H1 (cell line): ENCODE data around the gene ZNF213. TPM values are rescaled to one million over a fixed set of nuclear protein-coding genes. Genes with fewer than 3 reads are reported as not detected.

Experiments used
- CTCF ChIA-PET: fragments of 300-600 bp; sonication (Branson Sonifier 250); formaldehyde crosslinking; loops from one replicate; lab custom pipeline; 2021; ENCODE audit not compliant: partially characterized antibody; lab: Charles Lee
- POLR2A ChIA-PET: fragments of 300-600 bp; sonication (Branson Sonifier 250); formaldehyde crosslinking; loops from one replicate; lab custom pipeline; 2021; ENCODE audit warnings: inconsistent platforms; ENCODE audit not compliant: partially characterized antibody; lab: Charles Lee
- DNase-seq, 2 experiments: peaks; one replicate each; pipeline versions ENCODE4 v3.0.0 to v3.0.0-alpha.2; 2010 to 2022; ENCODE audit warnings: low spot score in 2 of 2, low read depth in 1 of 2, mixed read lengths in 1 of 2
- FAIRE-seq: peaks from 2 replicates; lab custom pipeline; 2011; peaks lifted over from hg19 to GRCh38; lab: Jason Lieb, UNC
- H2AFZ ChIP-seq: 2 replicates; pipeline ENCODE4 v1.8.1; 2012; ENCODE audit warnings: low read length, inconsistent platforms
- H2AK5ac ChIP-seq: 2 replicates; pipeline ENCODE4 v1.6.1; 2013; ENCODE audit warnings: low read depth, low read length
- H2BK120ac ChIP-seq: replicated peaks from 2 replicates; pipeline ENCODE3; 2013; ENCODE audit warnings: low read depth, low read length, inconsistent platforms
- H2BK12ac ChIP-seq: 2 replicates; pipeline ENCODE4 v1.6.1; 2013; ENCODE audit warnings: low read depth, low read length
- H2BK15ac ChIP-seq: 2 replicates; pipeline ENCODE4 v1.6.1; 2013; ENCODE audit warnings: low read length
- H2BK20ac ChIP-seq: 2 replicates; pipeline ENCODE4 v1.6.1; 2013; ENCODE audit warnings: low read length
- H2BK5ac ChIP-seq: 2 replicates; pipeline ENCODE4 v1.6.1; 2013; ENCODE audit warnings: low read depth, low read length
- H3K14ac ChIP-seq: 2 replicates; pipeline ENCODE4 v1.6.1; 2013; ENCODE audit warnings: inconsistent platforms; ENCODE audit not compliant: insufficient read length
- H3K18ac ChIP-seq: 2 replicates; pipeline ENCODE4 v1.6.1; 2013; ENCODE audit warnings: low read length; ENCODE audit errors: extremely low read depth
- H3K23ac ChIP-seq: 2 replicates; pipeline ENCODE4 v1.6.1; 2013; ENCODE audit warnings: inconsistent platforms; ENCODE audit not compliant: insufficient read length
- H3K23me2 ChIP-seq: 2 replicates; pipeline ENCODE4 v1.6.1; 2013; ENCODE audit warnings: low read depth, low read length
- H3K27ac ChIP-seq: 2 replicates; pipeline ENCODE4 v1.6.1; 2011; ENCODE audit warnings: low read depth, low read length, inconsistent platforms
- H3K27me3 ChIP-seq, 4 experiments: replicated peaks in 1 of 4; 1 replicate in 1 of 4; 2 replicates in 3 of 4; pipeline versions ENCODE4 v1.6.1 to v1.8.1; 2011 to 2013; ENCODE audit warnings: low read length in 3 of 4, mild to moderate bottlenecking in 3 of 4, inconsistent platforms in 2 of 4, mixed read lengths in 2 of 4, moderate library complexity in 1 of 4; ENCODE audit not compliant: control insufficient read depth in 3 of 4, insufficient read depth in 3 of 4; ENCODE audit errors: extremely low read depth in 1 of 4
- H3K36me3 ChIP-seq, 4 experiments: 2 replicates each; pipeline versions ENCODE4 v1.6.1 to v1.8.1; 2011 to 2013; ENCODE audit warnings: mild to moderate bottlenecking in 4 of 4, low read length in 3 of 4, moderate library complexity in 2 of 4, control low read depth in 1 of 4, inconsistent platforms in 1 of 4; ENCODE audit not compliant: insufficient read depth in 4 of 4, control insufficient read depth in 2 of 4
- H3K4ac ChIP-seq: replicated peaks from 2 replicates; pipeline ENCODE3; 2013; ENCODE audit warnings: low read length, low read depth, mixed read lengths, inconsistent platforms; ENCODE audit not compliant: insufficient read length
- H3K4me1 ChIP-seq, 4 experiments: replicated peaks in 1 of 4; 1 replicate in 1 of 4; 2 replicates in 3 of 4; pipeline versions ENCODE4 v1.6.1 to v1.8.1; 2011 to 2013; ENCODE audit warnings: low read length in 3 of 4, inconsistent platforms in 2 of 4, mixed read lengths in 1 of 4; ENCODE audit not compliant: insufficient read depth in 4 of 4, control insufficient read depth in 3 of 4
- H3K4me2 ChIP-seq, 2 experiments: 2 replicates each; pipeline versions ENCODE4 v1.6.1 to v1.8.1; 2011 to 2013; ENCODE audit warnings: low read depth in 2 of 2, low read length in 2 of 2, control low read depth in 1 of 2, inconsistent platforms in 1 of 2, mild to moderate bottlenecking in 1 of 2; ENCODE audit not compliant: insufficient read depth in 1 of 2
- H3K4me3 ChIP-seq, 4 experiments: fragments of 200-600, 300-600 bp in 1 of 4; sonication (generic), shearing (Covaris generic), sonication (Bioruptor Twin) in 1 of 4; 2 replicates each; pipeline versions ENCODE4 v1.5.1 to v1.8.1; 2011 to 2016; ENCODE audit warnings: low read length in 4 of 4, low read depth in 3 of 4, control low read depth in 2 of 4, inconsistent platforms in 2 of 4, mild to moderate bottlenecking in 2 of 4, mixed read lengths in 1 of 4, moderate library complexity in 1 of 4; ENCODE audit not compliant: insufficient read depth in 2 of 4; ENCODE audit errors: extremely low read depth in 1 of 4
- H3K56ac ChIP-seq: replicated peaks from 2 replicates; pipeline ENCODE3; 2013; ENCODE audit warnings: low read depth, mild to moderate bottlenecking, mixed read lengths, low read length, inconsistent platforms; ENCODE audit not compliant: insufficient read length
- H3K79me1 ChIP-seq: 2 replicates; pipeline ENCODE4 v1.6.1; 2013; ENCODE audit warnings: low read depth, low read length, control low read depth
- H3K79me2 ChIP-seq, 2 experiments: 2 replicates each; pipeline versions ENCODE4 v1.6.1 to v1.8.1; 2012 to 2013; ENCODE audit warnings: low read length in 2 of 2, mild to moderate bottlenecking in 2 of 2, inconsistent platforms in 1 of 2; ENCODE audit not compliant: insufficient read depth in 2 of 2, control insufficient read depth in 1 of 2
- H3K9ac ChIP-seq, 4 experiments: replicated peaks in 1 of 4; 1 replicate in 1 of 4; 2 replicates in 3 of 4; pipeline versions ENCODE4 v1.6.1 to v1.8.1; 2011 to 2013; ENCODE audit warnings: low read depth in 3 of 4, low read length in 3 of 4, control low read depth in 2 of 4, mild to moderate bottlenecking in 2 of 4, moderate library complexity in 2 of 4, inconsistent platforms in 1 of 4; ENCODE audit errors: extremely low read depth in 1 of 4
- H3K9me3 ChIP-seq, 2 experiments: 2 replicates each; pipeline versions ENCODE4 v1.6.1 to v1.8.1; 2012 to 2013; ENCODE audit warnings: mild to moderate bottlenecking in 2 of 2, moderate library complexity in 2 of 2, control low read depth in 1 of 2, inconsistent platforms in 1 of 2, low read depth in 1 of 2, low read length in 1 of 2, mixed read lengths in 1 of 2; ENCODE audit not compliant: insufficient read depth in 2 of 2
- H4K20me1 ChIP-seq, 2 experiments: replicated peaks in 1 of 2; 2 replicates each; pipeline versions ENCODE3 to v1.8.1; 2011 to 2013; ENCODE audit warnings: inconsistent platforms in 2 of 2, low read length in 2 of 2, mild to moderate bottlenecking in 1 of 2; ENCODE audit not compliant: insufficient read depth in 2 of 2, control insufficient read depth in 1 of 2
- H4K5ac ChIP-seq: 2 replicates; pipeline ENCODE4 v1.6.1; 2013; ENCODE audit warnings: low read length, low read depth, mixed read lengths, inconsistent platforms; ENCODE audit not compliant: insufficient read length
- H4K8ac ChIP-seq: 2 replicates; pipeline ENCODE4 v1.8.0; 2013; ENCODE audit warnings: mild to moderate bottlenecking, moderate library complexity, low read length, inconsistent platforms; ENCODE audit not compliant: insufficient read depth; ENCODE audit errors: extremely low read depth
- H4K91ac ChIP-seq: replicated peaks from 2 replicates; pipeline ENCODE3; 2013; ENCODE audit warnings: low read length, mixed read lengths, inconsistent platforms; ENCODE audit not compliant: insufficient read length
- CREB1 ChIP-seq: IDR thresholded peaks from 2 replicates; pipeline ENCODE4 v1.6.1; 2012; ENCODE audit warnings: inconsistent platforms
- KDM4A ChIP-seq: IDR thresholded peaks from one replicate; pipeline ENCODE4 v1.7.1; 2012; ENCODE audit warnings: low read depth, mild to moderate bottlenecking, moderate library complexity, low read length, inconsistent platforms; ENCODE audit not compliant: severe bottlenecking
- KDM5A ChIP-seq: fragments of 200-600 bp; IDR thresholded peaks from 2 replicates; pipeline ENCODE4 v1.7.1; 2012; ENCODE audit warnings: mild to moderate bottlenecking, low read length, inconsistent platforms, mixed read lengths
- NRF1 ChIP-seq: IDR thresholded peaks from 2 replicates; pipeline ENCODE4 v1.6.1; 2011; ENCODE audit warnings: mild to moderate bottlenecking, low read depth, low read length, improper control_type of control experiment
- RAD21 ChIP-seq, 2 experiments: IDR thresholded peaks in 1 of 2; conservative IDR thresholded peaks in 1 of 2; 2 replicates each; pipeline ENCODE4 v1.6.1; 2011; ENCODE audit warnings: low read depth in 2 of 2, low read length in 2 of 2, improper control_type of control experiment in 1 of 2, inconsistent platforms in 1 of 2, mild to moderate bottlenecking in 1 of 2, moderate library complexity in 1 of 2
- RFX5 ChIP-seq: IDR thresholded peaks from 2 replicates; pipeline ENCODE4 v1.6.1; 2011; ENCODE audit warnings: low read depth, low read length, improper control_type of control experiment, borderline replicate concordance
- SAP30 ChIP-seq: fragments of 300-600 bp; sonication (generic); IDR thresholded peaks from 2 replicates; pipeline ENCODE4 v1.7.1; 2012; ENCODE audit warnings: low read length, moderate library complexity, mild to moderate bottlenecking, inconsistent platforms; ENCODE audit not compliant: insufficient read depth, insufficient replicate concordance
- WGBS, 2 experiments: shearing (Covaris generic) in 1 of 2; methylation state at CpG; one replicate each; pipeline versions ENCODE4 v1.1.6 to v1.1.7; 2013 to 2015; ENCODE audit warnings: low lambda C conversion rate in 2 of 2, mixed read lengths in 2 of 2, inconsistent platforms in 1 of 2, low coverage in 1 of 2, missing lambda C conversion rate in 1 of 2; ENCODE audit not compliant: insufficient replicate concordance in 2 of 2, insufficient coverage in 1 of 2, insufficient read length in 1 of 2; ENCODE audit errors: extremely low coverage in 1 of 2, missing lambda C conversion rate in 1 of 2; 5-methylcytosine and 5-hydroxymethylcytosine counted together
- polyA plus RNA-seq, 7 experiments: library from polyadenylated mRNA; depleted of rRNA in 3 of 7; stranded (reverse) in 5 of 7; unstranded in 2 of 7; fragments of >200 nt in 5 of 7; fragments of 200-250 nt in 2 of 7; gene quantifications; 1 replicate in 5 of 7; 2 replicates in 1 of 7; 4 replicates in 1 of 7; pipeline versions ENCODE4 v1.2.1 to v1.2.3, GENCODE V29; 2011 to 2013; ENCODE audit warnings: missing spikeins in 2 of 7, mixed read lengths in 2 of 7
- total RNA-seq: library from RNA; stranded (reverse); fragmentation: NEBNext Ultra II Directional; extraction: Animal tissue kit (Norgen Biotek cat#: 25700); gene quantifications from 2 replicates; pipeline ENCODE4 v1.2.1, GENCODE V29; 2021
- TF ChIP-seq, protein P1 (sequence below): IDR thresholded peaks from 2 replicates; pipeline ENCODE4 v1.6.1; 2011; ENCODE audit warnings: low read length, improper control_type of control experiment

The ZNF213 gene
- total and polyA plus RNA-seq, 2 of the 8 experiments (the other 6 are each of a cell fraction or from before 2014, with no cell fraction given): 1.6 to 6.9 TPM

DNA sequence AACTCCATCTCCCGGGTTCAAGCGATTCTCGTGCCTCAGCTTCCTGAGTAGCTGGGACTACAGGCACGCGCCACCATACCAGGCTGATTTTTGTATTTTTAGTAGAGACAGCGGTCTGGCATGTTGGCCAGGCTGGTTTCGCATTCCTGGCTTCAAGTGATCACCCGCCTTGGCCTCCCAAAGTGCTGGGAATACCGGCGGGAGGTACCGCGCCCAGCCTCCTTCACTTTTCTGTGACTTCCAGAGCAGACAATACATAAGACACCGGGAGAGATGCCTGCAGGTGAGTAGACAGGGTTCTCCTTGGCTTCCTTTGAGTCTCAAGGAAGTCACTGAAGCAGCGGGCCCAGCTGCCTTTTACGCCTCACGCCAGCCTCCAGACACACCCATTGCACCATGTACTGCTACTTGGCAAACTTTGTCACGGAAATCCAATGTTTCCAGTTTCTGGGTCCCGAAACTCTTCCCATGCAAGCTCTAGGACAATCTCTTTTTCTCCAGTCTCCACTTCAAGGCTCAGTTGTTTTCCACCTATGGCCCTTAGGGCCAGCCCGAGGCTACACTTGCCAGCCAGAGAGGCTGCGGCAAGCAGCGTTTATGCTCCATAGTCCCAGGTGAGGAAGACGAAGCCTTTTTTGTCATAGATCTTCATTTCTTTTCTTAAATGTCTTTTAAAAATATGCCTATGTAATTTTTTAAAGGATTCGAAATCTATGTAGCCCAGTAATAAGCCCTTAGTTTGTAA lies 52.3 kb downstream of the ZNF213 start:
- H3K4me3 ChIP-seq: peak overlapping the region in 1 of 4 experiments; percentile 99; a peak in 2 of 8 replicates
- no peak for TF ChIP-seq SAP30
- no peak for TF ChIP-seq NRF1
- TF ChIP-seq RFX5: no peak
- no peak for TF ChIP-seq CREB1
- TF ChIP-seq, protein P1, sequence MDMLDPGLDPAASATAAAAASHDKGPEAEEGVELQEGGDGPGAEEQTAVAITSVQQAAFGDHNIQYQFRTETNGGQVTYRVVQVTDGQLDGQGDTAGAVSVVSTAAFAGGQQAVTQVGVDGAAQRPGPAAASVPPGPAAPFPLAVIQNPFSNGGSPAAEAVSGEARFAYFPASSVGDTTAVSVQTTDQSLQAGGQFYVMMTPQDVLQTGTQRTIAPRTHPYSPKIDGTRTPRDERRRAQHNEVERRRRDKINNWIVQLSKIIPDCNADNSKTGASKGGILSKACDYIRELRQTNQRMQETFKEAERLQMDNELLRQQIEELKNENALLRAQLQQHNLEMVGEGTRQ: no peak
- TF ChIP-seq KDM5A: no peak
- no peak for TF ChIP-seq KDM4A
- TF ChIP-seq RAD21 (IDR thresholded peaks at IDR 0.05 in 1 of 2, conservative IDR thresholded peaks at IDR 0.05 in 1 of 2; ENCODE audit: low read depth in 2 of 2, low read length in 2 of 2): no peak

More for the DNA sequence above, 52.3 kb downstream of the ZNF213 start:
- H2BK12ac ChIP-seq: no peak overlapping the region
- H3K79me1 ChIP-seq: no peaks in the 10 kb centered on the region
- H4K91ac ChIP-seq: no peak overlapping the region
- no peaks in the 10 kb centered on the region for H3K79me2 ChIP-seq
- no peak overlapping the region for H4K8ac ChIP-seq
- H2AK5ac ChIP-seq: no peak overlapping the region
- no peak overlapping the region for H3K23ac ChIP-seq
- no peak overlapping the region for H2AFZ ChIP-seq
- no peaks in the 10 kb centered on the region for H3K9me3 ChIP-seq
- 84% methylated on average over 23 of the region's 23 CpGs; no CpG with 5 or more reads in 1 of the 2 experiments for WGBS, 2 experiments
- DNase-seq (no peak), FAIRE-seq (no peak)
- no peaks in the 10 kb centered on the region for H3K36me3 ChIP-seq
- ChIA-PET CTCF (interaction anchor here (0.6 to 1.4 kb wide), 4 partner anchors 8 to 38 kb away, joined by 3 to 8 read pairs (median 3); no protein-coding TSS in a partner anchor), POLR2A (no interaction called here)
- no peak overlapping the region for H3K9ac ChIP-seq
- H3K18ac ChIP-seq: no peak overlapping the region
- H3K4ac ChIP-seq: no peak overlapping the region
- no peak overlapping the region for H3K27ac ChIP-seq
- H3K4me2 ChIP-seq: peak overlapping the region; percentile 53 to 97; a peak in 2 of 4 replicates
- H3K23me2 ChIP-seq: peaks cover 30% of the 10 kb centered on the region
- no peaks in the 10 kb centered on the region for H4K20me1 ChIP-seq
- no peak overlapping the region for H3K56ac ChIP-seq
- no peak overlapping the region for H2BK15ac ChIP-seq
- H3K14ac ChIP-seq: no peak overlapping the region
- H2BK5ac ChIP-seq: no peak overlapping the region
- H3K4me1 ChIP-seq: peaks cover 0 to 5% (median 0%) of the 10 kb centered on the region in 4 experiments; a peak in 4 of 7 replicates
- peaks cover 5 to 32% (median 27%) of the 10 kb centered on the region in 4 experiments for H3K27me3 ChIP-seq
- no peak overlapping the region for H2BK120ac ChIP-seq
- H4K5ac ChIP-seq: no peak overlapping the region
- no peak overlapping the region for H2BK20ac ChIP-seq
